GM23338 (cell line): ENCODE measurements around the gene ICAM5. TPM values are rescaled to one million over a fixed set of nuclear protein-coding genes. Genes with fewer than 3 reads are reported as not detected.

ENCODE experiments used
- ATAC-seq: fragments of 200-7000 bp; cut with Tn5 transposase; 3 replicates; pipeline ENCODE4 v1.9.1; 2020
- DNase-seq: peaks from one replicate; pipeline ENCODE4 v3.0.0-alpha.2; 2015; ENCODE audit warnings: low spot score
- H2AFZ ChIP-seq: fragments of 200-600 bp; sonication (generic); 2 replicates; pipeline ENCODE4 v1.8.0; 2016; ENCODE audit warnings: antibody characterized with exemption, mild to moderate bottlenecking, moderate library complexity
- H3F3A ChIP-seq: fragments of 200-600 bp; sonication (generic); replicated peaks from 2 replicates; pipeline ENCODE4 v1.8.0; 2017; ENCODE audit warnings: antibody characterized with exemption, mixed run types, low read depth
- H3K27ac ChIP-seq: fragments of 200-600 bp; sonication (generic); 2 replicates; pipeline ENCODE4 v1.6.1; 2016; ENCODE audit warnings: low read depth
- H3K27me3 ChIP-seq: fragments of 200-600 bp; sonication (generic); 2 replicates; pipeline ENCODE4 v1.8.0; 2016; ENCODE audit warnings: mild to moderate bottlenecking, mixed run types, moderate library complexity; ENCODE audit not compliant: insufficient read depth
- H3K36me3 ChIP-seq: fragments of 200-600 bp; sonication (generic); 2 replicates; pipeline ENCODE4 v1.8.0; 2016; ENCODE audit warnings: mild to moderate bottlenecking; ENCODE audit not compliant: insufficient read depth
- H3K4me1 ChIP-seq: fragments of 200-600 bp; sonication (generic); 2 replicates; pipeline ENCODE4 v1.8.0; 2016; ENCODE audit warnings: mild to moderate bottlenecking, moderate library complexity; ENCODE audit not compliant: insufficient read depth
- H3K4me2 ChIP-seq: fragments of 200-600 bp; sonication (generic); 2 replicates; pipeline ENCODE4 v1.7.1; 2017; ENCODE audit warnings: mixed run types
- H3K4me3 ChIP-seq: fragments of 200-600 bp; sonication (generic); 2 replicates; pipeline ENCODE4 v1.6.1; 2016; ENCODE audit warnings: mixed run types
- H3K79me2 ChIP-seq: fragments of 200-600 bp; sonication (generic); replicated peaks from 2 replicates; pipeline ENCODE4 v1.8.0; 2017; ENCODE audit warnings: mild to moderate bottlenecking; ENCODE audit not compliant: insufficient read depth
- H3K9me2 ChIP-seq: fragments of 200-600 bp; sonication (generic); 2 replicates; pipeline ENCODE4 v1.8.0; 2017; ENCODE audit not compliant: insufficient read depth
- H4K20me1 ChIP-seq: fragments of 200-600 bp; sonication (generic); replicated peaks from 2 replicates; pipeline ENCODE4 v1.8.0; 2017; ENCODE audit warnings: mild to moderate bottlenecking; ENCODE audit not compliant: insufficient read depth
- H3K27ac Mint-ChIP-seq: 2 replicates; pipeline ENCODE4 v1.8.0; 2020; ENCODE audit warnings: inconsistent platforms, mild to moderate bottlenecking, moderate library complexity, mixed read lengths
- H3K27me3 Mint-ChIP-seq: 3 replicates; pipeline ENCODE4 v1.8.0; 2022; ENCODE audit warnings: low read depth, mild to moderate bottlenecking, moderate library complexity, mixed read lengths, inconsistent platforms; ENCODE audit not compliant: insufficient read depth, poor library complexity
- H3K36me3 Mint-ChIP-seq: 3 replicates; pipeline ENCODE4 v1.8.0; 2021; ENCODE audit warnings: low read depth, mild to moderate bottlenecking, inconsistent platforms, moderate library complexity, mixed read lengths
- H3K4me1 Mint-ChIP-seq: 3 replicates; pipeline ENCODE4 v1.8.0; 2020; ENCODE audit warnings: mild to moderate bottlenecking, inconsistent platforms, mixed read lengths
- H3K4me3 Mint-ChIP-seq: 3 replicates; pipeline ENCODE4 v1.8.0; 2021; ENCODE audit warnings: moderate library complexity, mild to moderate bottlenecking, inconsistent platforms, mixed read lengths
- H3K9me3 Mint-ChIP-seq: 3 replicates; pipeline ENCODE4 v1.8.0; 2020; ENCODE audit warnings: moderate library complexity, mild to moderate bottlenecking, inconsistent platforms, mixed read lengths
- CREB1 ChIP-seq: fragments of 250-450 bp; sonication (Bioruptor Pico); IDR thresholded peaks from 2 replicates; pipeline ENCODE4 v1.5.0; 2020; ENCODE audit warnings: low read depth, mild to moderate bottlenecking, moderate library complexity
- CTCF ChIP-seq, 2 experiments: fragments of 200-600 bp in 1 of 2; sonication (generic) in 1 of 2; conservative IDR thresholded peaks; 2 replicates each; pipeline versions ENCODE4 v1.5.1 to v1.6.1; 2016 to 2017; ENCODE audit warnings: antibody characterized with exemption in 2 of 2, low read depth in 2 of 2, mild to moderate bottlenecking in 2 of 2, moderate library complexity in 1 of 2
- ETS1 ChIP-seq: IDR thresholded peaks from 2 replicates; pipeline ENCODE4 v1.6.1; 2016; ENCODE audit warnings: antibody characterized with exemption
- EZH2 ChIP-seq: fragments of 200-600 bp; sonication (generic); IDR thresholded peaks from one replicate; pipeline ENCODE4 v1.8.0; 2017; ENCODE audit warnings: antibody characterized with exemption, mild to moderate bottlenecking, low read depth; ENCODE audit not compliant: unreplicated experiment
- EZH2phosphoT487 ChIP-seq: fragments of 200-600 bp; sonication (generic); IDR thresholded peaks from one replicate; pipeline ENCODE4 v1.8.1; 2018; ENCODE audit warnings: antibody characterized with exemption; ENCODE audit not compliant: unreplicated experiment
- JUNB ChIP-seq: IDR thresholded peaks from one replicate; pipeline ENCODE4 v1.6.1; 2016; ENCODE audit warnings: antibody characterized with exemption; ENCODE audit not compliant: unreplicated experiment
- NANOG ChIP-seq: IDR thresholded peaks from 2 replicates; pipeline ENCODE4 v1.6.1; 2016; ENCODE audit warnings: antibody characterized with exemption, borderline replicate concordance
- POLR2AphosphoS5 ChIP-seq: IDR thresholded peaks from 2 replicates; pipeline ENCODE4 v1.6.1; 2016; ENCODE audit warnings: antibody characterized with exemption, low read depth
- REST ChIP-seq: IDR thresholded peaks from one replicate; pipeline ENCODE4 v1.6.1; 2018; ENCODE audit warnings: antibody characterized with exemption; ENCODE audit not compliant: unreplicated experiment
- STAT1 ChIP-seq: IDR thresholded peaks from one replicate; pipeline ENCODE4 v1.6.1; 2016; ENCODE audit warnings: antibody characterized with exemption; ENCODE audit not compliant: unreplicated experiment
- ZNF114 ChIP-seq: fragments of 250-450 bp; sonication (Bioruptor Pico); IDR thresholded peaks from 2 replicates; pipeline ENCODE4 v1.5.0; 2020; ENCODE audit warnings: mild to moderate bottlenecking, moderate library complexity
- ZNF331 ChIP-seq: fragments of 250-450 bp; sonication (Bioruptor Pico); IDR thresholded peaks from 2 replicates; pipeline ENCODE4 v1.5.0; 2020; ENCODE audit warnings: low read depth, mild to moderate bottlenecking, moderate library complexity
- ZNF462 ChIP-seq: fragments of 250-450 bp; sonication (Bioruptor Pico); IDR thresholded peaks from 2 replicates; pipeline ENCODE4 v1.5.0; 2020; ENCODE audit warnings: mild to moderate bottlenecking, moderate library complexity
- polyA plus RNA-seq: library from polyadenylated mRNA; unstranded; fragments of >200 nt; fragmentation: Nextera tagmentation; extraction: Ambion mirVana; gene quantifications from 2 replicates; pipeline ENCODE4 v1.2.1, GENCODE V29; 2016
- total RNA-seq: library from RNA; depleted of rRNA; stranded (reverse); fragments of >200 nt; shearing (Covaris generic); gene quantifications from 2 replicates; pipeline ENCODE4 v1.2.3, GENCODE V29; 2014

ICAM5 gene
- total and polyA plus RNA-seq, 2 experiments from 2014 or later = 0.47 to 4.6 TPM

- H3K4me3 ChIP-seq = peak overlapping the region; percentile 53
- Mint-ChIP-seq H3K4me3 (peak overlapping the region; percentile 65), H3K4me1 (peaks cover 4% of the 10 kb centered on the region; the same call in 2 of the 3 replicates), H3K36me3 (peaks cover 4% of the 10 kb centered on the region; the same call in 1 of the 3 replicates), H3K9me3 (no peaks in the 10 kb centered on the region; the same call in 2 of the 3 replicates), H3K27ac (no peak overlapping the region), H3K27me3 (peaks cover 42% of the 10 kb centered on the region)
- H3K27me3 ChIP-seq = peaks cover 45% of the 10 kb centered on the region
- TF ChIP-seq ETS1 = no peak
- no peak for TF ChIP-seq ZNF114 (CRISPR knock-in tag)
- TF ChIP-seq EZH2phosphoT487 = no peak
- TF ChIP-seq CREB1 (CRISPR knock-in tag) = no peak
- TF ChIP-seq EZH2 = no peak
- TF ChIP-seq REST = no peak
- no peak for TF ChIP-seq STAT1
- TF ChIP-seq CTCF (conservative IDR thresholded peaks at IDR 0.05; ENCODE audit: low read depth in 2 of 2) = no peak
- no peak for TF ChIP-seq POLR2AphosphoS5
- TF ChIP-seq ZNF462 (CRISPR knock-in tag) = no peak
- TF ChIP-seq NANOG = no peak
- no peak for TF ChIP-seq JUNB
- TF ChIP-seq ZNF331 (CRISPR knock-in tag) = no peak
- no peaks in the 10 kb centered on the region for H3K36me3 ChIP-seq
- H3F3A ChIP-seq = peaks cover 13% of the 10 kb centered on the region; the same call in 1 of the 2 replicates
- H3K79me2 ChIP-seq = no peaks in the 10 kb centered on the region
- peak; percentile 6; the same call in 2 of the 3 replicates for ATAC-seq
- peak overlapping the region; percentile 94; the same call in 1 of the 2 replicates for H2AFZ ChIP-seq
- H4K20me1 ChIP-seq = no peaks in the 10 kb centered on the region
- peaks cover 4% of the 10 kb centered on the region; the same call in 1 of the 2 replicates for H3K4me1 ChIP-seq
- H3K27ac ChIP-seq = no peak overlapping the region
- no peaks in the 10 kb centered on the region for H3K9me2 ChIP-seq
- no peak for DNase-seq
- peak overlapping the region; percentile 77 for H3K4me2 ChIP-seq
Observed at GRCh38 chr19:10271543-10272086, 18.1 kb upstream of the ICAM5 start.
